Activated T-cell treated with anti-CD3 and anti-CD28 coated beads for 1 hour (primary cell): ENCODE measurements around the gene LYZL6.
A peak's percentile ranks its signal among the peaks of the same experiment; 100 is the strongest.

Experiments used
- DNase-seq: peaks from one replicate; pipeline ENCODE4 v3.0.0-alpha.2; 2020; ENCODE audit warnings: low read depth

LYZL6 gene

GRCh38 chr17:35943537-35943936 is at the start of gene LYZL6:
Gene LYZL6, minus strand, starts transcription at chr17:35943713. Its CDS starts 4,357 bp downstream, at chr17:35939356.
- no peak for DNase-seq

DNA sequence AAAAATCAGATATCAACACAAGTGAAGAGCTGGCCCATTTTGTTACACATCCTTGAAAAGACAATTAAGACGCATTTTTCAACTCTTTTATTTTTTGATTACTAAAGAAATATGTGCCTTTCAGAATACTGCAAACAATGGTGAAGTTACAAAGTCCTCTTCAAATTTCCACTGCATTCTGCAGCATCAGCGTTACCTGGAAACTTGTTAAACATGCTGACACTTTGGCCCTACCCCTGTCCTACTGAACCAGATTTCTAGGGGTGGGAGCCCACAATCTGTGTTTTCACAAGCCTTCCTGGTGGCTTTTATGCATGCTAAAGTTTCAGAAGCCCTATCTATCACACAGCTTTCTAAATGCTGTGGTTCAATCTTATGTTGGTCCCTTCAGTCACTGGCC is 47.6 kb upstream of the LYZL6 start:
- no peak for DNase-seq

DNA sequence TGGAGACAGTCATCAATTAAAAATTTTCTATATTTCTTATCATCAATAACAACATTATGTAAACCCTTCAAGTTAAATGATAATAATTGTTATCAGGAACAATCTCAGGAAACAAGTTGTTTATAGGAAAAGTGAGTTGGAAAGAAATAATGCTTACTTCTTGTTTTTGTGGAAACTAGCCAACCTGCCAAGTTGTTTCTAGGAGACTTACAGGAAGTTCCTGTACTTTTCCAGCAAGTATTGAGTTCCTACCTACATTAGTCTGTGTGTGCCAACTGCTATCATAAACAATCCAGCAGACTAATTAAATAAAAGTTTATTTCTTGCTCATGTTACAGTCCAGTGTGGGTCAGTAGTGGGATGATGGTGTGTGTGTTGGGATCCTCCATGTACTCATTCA is 44.7 kb upstream of the LYZL6 start:
- no peak for DNase-seq

GRCh38 chr17:35986643-35987042 is 43.1 kb upstream of the LYZL6 start, which contains the start of gene CCL14:
Gene CCL14, minus strand, starts transcription at chr17:35986729. Its CDS starts 80 bp downstream, at chr17:35986649.
- no peak for DNase-seq

DNA sequence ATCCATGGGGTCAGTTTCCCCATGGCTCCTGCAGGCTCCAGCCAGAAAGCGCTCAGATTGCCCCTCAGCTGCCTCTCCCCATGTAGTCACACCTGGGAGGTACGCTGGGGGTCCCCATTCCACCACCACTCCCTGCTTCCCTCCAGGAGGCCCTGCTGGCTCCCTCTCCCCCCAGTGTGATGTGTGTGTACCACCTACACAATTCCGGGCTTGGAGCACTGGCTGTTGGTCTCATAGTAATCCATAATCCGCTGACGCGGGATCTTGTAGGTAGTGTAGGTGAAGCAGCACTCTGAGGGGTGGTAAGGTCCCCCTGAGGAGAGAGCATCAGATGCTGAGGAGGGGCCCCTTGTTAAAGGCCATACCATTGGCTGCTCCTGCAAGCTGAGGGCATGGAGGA is 40.6 kb upstream of the LYZL6 start:
- DNase-seq, result no peak

DNA sequence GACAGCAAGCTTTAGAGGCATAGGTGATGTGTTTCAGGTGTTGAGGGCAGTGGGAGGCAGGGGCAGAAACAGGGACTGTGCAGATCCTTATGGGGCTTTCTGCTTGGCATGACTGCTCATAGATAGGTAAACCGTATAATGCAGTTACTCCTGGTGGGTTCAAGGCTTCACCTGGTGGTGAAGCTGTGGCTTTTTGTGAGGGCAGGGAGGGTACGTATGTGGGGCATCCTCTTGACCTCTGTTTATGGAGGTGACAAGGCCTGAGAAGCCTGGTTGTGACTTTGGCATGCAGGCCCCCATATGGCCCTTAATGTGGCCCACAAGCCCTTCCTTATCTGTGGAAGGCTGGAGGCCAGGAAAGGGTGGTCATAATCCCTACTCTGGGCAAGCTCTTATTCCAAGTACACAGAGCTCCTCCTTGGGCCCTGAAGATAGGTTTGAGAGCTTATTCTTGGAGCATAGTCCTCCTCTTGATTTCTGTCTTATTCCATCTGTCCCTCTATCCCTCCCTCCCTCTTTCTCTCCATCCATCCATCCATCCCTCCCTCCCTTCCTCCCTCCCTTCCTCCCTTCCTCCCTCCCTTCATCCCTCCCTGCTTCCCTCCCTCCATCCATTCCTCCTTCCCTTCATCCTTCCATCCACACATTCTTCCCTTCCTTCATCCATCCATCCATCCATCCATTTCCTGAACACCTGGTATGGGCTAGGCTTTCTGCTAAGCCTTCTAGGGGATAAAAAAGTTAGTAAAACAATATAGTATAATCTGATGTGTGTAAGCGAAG is 39.1 kb upstream of the LYZL6 start:
- DNase-seq, result no peak

GRCh38 chr17:35981908-35982330 is 38.4 kb upstream of the LYZL6 start:
- no peak for DNase-seq

DNA sequence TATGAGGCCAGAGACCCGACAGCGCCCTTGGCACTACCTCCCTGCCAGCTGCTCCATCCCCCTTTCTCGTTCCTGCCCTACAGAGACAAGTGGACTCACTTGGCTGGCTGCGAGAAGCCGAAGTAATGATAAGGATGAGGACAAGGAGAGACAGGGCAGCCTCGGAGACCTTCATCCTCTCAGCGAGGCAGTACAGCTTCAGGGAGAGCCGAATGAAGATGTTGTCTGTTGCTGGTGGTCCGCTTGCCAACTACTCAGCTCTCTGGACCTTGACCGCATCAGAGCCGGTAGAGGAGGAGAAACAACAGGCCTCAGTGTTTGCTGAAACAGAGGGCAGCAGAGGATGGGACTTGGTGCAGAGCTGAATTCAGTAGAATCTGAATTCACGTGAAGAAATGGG is 37.7 kb upstream of the LYZL6 start, which contains the start of gene CCL16:
Gene CCL16 (minus strand): TSS at position 252 of the 400 bp plus-strand sequence. CDS start 77 bp downstream, at position 175.
- DNase-seq, result no peak

- no peak for DNase-seq
Observed at GRCh38 chr17:35978346-35978745, 34.8 kb upstream of the LYZL6 start.

DNA sequence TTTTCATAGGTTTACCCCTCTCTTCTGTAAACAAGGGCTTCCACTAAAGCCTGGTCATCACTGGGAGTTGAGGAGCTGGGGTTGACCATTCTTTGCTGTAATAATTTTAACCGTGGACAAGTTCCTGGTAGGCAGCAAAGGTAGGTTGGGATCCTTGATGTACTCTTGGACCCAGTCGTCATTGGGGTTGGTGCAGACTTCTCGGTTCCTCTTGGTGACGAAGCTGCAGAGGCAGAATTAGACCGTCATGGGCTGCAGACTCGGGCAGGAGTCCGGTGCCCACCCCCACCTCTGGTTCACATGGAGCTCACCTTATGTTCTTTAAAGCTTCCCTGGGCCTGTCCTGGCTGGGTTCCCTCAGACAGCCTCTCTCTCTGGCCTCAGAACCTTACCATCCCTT is 34.0 kb upstream of the LYZL6 start:
- no peak for DNase-seq

DNA sequence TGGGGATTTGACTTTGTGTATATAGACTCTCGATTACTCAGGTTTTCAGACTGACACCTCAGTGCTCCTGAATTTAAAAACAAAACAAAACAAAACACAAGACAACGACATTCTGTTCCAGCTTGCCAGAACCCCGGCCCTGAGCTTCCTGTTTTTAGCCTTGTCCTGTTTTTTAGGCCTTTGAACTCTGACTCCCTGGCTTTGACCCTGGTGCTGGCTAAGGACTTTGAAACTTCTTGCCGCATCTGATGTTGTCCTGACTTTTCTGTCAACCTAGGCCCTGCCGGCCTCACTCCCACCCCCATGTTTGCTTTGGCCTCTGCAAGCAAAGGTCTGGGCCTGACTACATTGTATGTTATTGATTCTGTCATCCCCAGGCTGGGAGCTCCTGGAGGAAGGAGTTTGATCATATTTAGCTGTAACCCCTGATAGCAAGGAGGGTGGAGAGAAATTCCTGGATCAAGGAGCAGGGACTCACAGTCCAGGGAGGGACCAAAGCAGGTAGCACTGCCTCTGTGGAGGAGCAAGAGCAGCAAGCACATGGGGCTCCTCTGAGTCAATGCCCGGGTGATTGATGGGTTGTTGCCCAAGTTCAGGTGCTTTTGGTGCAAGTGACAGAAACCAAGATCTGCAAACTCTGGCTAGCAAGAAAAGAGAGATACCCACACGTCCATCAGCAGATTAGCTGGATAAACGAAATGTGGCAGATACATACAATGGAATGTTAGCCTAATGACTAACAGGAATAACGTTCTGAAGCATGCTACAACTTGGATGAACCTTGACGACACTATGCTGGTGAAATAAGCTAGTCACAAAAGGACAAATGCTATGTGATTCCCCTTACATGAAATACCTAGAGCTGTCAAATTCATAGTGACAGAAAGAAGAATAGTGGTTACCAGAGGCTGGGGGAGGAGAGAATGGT is 30.1 kb upstream of the LYZL6 start:
- no peak for DNase-seq

- no peak for DNase-seq
Observed at GRCh38 chr17:35972945-35973332, 29.4 kb upstream of the LYZL6 start.

DNA sequence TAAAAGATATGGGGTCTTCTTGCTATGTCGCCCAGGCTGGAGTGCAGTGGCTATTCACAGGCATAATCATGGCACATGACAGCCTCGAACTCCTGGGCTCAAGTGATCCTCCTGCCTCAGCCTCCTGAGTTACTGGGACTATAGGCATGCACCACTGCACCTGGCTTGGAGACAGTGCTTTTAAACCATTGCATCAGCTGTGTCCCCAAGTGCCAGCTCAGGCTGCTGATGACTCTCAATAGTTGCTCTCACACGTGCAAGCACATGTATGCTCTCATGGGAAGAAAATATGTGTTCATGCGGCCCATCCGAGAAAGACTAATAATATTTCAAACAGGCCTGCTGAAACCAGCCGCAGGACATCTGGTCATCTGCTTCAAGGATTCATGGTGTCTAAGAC is 29.0 kb upstream of the LYZL6 start:
- DNase-seq, result no peak

DNA sequence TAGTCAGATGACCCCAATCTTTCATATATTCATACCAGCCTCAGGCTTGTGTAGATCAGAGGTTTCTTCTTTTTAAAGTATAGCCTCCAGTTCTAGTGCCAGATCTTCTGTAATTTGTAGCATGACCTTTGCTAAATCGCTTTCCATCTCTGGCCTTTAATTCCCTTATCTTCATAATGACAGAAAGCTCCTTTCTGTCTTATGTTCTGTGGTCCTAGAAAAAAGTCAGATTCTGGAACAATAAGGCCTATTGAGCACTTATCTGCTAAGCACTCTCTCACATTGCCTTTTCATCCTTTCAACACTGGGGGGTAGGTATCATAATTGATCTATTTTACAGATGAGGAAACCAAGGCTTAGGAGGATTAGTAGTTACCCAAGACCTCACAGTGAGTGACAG is 28.6 kb upstream of the LYZL6 start:
- no peak for DNase-seq

DNA sequence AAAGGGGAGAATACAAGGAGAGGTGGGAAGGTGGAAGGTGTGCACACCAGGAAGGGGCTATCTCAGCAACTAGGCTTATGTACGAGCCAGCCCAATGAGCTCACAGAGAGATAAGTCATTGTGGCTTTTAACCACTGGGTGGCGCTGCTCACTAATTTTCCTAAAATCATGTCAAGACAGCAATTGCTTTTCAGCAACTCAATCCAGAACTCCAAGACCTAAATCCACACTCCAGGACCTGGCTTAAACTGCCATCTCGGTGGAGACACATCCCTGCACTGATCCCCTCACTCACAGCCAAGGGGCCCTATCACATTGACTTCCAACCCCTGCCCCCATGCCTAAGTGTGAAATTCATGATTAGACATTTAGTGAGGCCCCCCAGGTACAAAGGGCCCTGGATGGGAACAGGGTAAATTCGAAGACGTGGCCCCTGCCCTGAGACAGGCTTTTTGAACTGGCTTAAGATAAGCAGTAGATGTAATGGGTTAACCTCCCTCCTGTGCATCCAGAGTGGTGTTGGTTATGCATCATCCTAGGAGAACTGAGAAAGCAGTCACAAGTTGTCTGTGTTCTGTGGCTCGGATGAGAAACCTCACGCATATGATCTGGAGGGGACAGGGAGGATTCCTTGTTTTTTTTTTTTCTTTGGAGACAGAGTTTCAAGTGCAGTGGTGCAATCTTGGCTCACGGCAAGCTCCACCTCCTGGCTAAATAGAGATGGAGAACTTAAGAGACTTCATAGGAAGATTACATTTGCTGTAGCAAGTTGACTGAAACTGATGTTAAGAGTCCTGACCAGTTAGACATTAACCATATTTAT is 26.3 kb upstream of the LYZL6 start:
- peak; percentile 58 for DNase-seq

- no peak for DNase-seq
Observed at GRCh38 chr17:35968520-35969054, 25.1 kb upstream of the LYZL6 start.

GRCh38 chr17:35965272-35965671 is 21.8 kb upstream of the LYZL6 start:
- no peak for DNase-seq

- no peak for DNase-seq
Observed at GRCh38 chr17:35963663-35964062, 20.1 kb upstream of the LYZL6 start.

- no peak for DNase-seq
Observed at GRCh38 chr17:35953720-35954119, 10.2 kb upstream of the LYZL6 start.

- no peak for DNase-seq
Observed at GRCh38 chr17:35949401-35949800, 5.9 kb upstream of the LYZL6 start.

DNA sequence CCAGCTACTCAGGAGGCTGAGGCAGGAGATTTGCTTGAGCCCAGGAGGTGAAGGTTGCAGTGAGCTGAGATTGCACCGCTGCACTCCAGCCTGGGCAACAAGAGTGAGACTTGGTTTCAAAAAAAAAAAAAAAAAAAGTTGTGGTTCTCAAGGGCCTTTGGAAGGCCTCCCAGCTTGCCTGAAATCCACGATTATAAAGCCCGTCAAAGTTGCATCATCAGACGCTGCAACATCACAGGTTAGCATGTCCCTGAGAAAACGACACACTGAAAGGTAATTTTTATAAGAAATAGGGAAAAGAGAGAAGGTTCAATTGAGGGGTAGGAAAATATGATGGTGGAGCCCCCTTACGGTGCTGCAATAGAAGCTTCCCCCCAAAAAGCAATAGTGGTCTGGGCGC is 4.6 kb upstream of the LYZL6 start:
- no peak for DNase-seq

DNA sequence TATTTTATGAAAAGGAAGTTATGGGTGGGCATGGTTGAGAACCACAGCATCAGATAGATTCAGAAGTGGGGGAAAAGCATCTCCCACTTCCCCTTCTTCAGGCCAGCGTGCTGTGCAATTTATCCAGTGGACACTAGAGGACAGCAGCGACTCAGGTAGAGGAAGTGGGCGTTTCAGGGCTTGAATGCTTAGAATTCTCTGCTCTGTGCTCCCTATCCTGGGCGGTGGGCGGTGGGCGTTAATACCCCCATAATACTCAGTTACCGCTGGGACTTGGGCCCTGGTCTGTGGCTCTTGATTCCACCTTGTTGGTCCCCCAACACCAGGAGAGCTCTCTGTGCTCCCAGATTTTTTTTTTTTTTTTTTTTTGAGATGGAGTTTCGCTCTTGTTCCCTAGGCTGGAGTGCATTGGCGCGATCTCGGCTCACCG is 3.7 kb upstream of the LYZL6 start:
- peak; percentile 9 for DNase-seq
